Glutamatergic neuron (in vitro differentiated cells): ENCODE measurements around the gene CREG2. TPM values are rescaled to one million over a fixed set of nuclear protein-coding genes. Genes with fewer than 3 reads are reported as not detected.

ENCODE experiments used
- DNase-seq: peaks from one replicate; pipeline ENCODE4 v3.0.0; 2022
- H3K27ac Mint-ChIP-seq: one replicate; pipeline ENCODE4 v1.8.0; 2020; ENCODE audit warnings: mild to moderate bottlenecking, mixed read lengths, inconsistent platforms; ENCODE audit not compliant: unreplicated experiment
- H3K27me3 Mint-ChIP-seq: one replicate; pipeline ENCODE4 v1.8.0; 2020; ENCODE audit warnings: mild to moderate bottlenecking, moderate library complexity, mixed read lengths, inconsistent platforms; ENCODE audit not compliant: unreplicated experiment
- H3K36me3 Mint-ChIP-seq: one replicate; pipeline ENCODE4 v1.8.0; 2020; ENCODE audit warnings: mild to moderate bottlenecking, mixed read lengths, inconsistent platforms; ENCODE audit not compliant: unreplicated experiment
- H3K4me1 Mint-ChIP-seq: one replicate; pipeline ENCODE4 v1.8.0; 2020; ENCODE audit warnings: mild to moderate bottlenecking, low read depth, mixed read lengths, inconsistent platforms; ENCODE audit not compliant: unreplicated experiment
- H3K4me3 Mint-ChIP-seq: one replicate; pipeline ENCODE4 v1.8.0; 2020; ENCODE audit warnings: mild to moderate bottlenecking, mixed read lengths, inconsistent platforms; ENCODE audit not compliant: unreplicated experiment
- H3K9me3 Mint-ChIP-seq: one replicate; pipeline ENCODE4 v1.8.0; 2020; ENCODE audit warnings: mild to moderate bottlenecking, moderate library complexity, mixed read lengths, inconsistent platforms; ENCODE audit not compliant: unreplicated experiment
- CTCF ChIP-seq: fragments of 200-600 bp; sonication (generic); IDR thresholded peaks from one replicate; pipeline ENCODE4 v1.5.0; 2021; ENCODE audit not compliant: partially characterized antibody, unreplicated experiment
- total RNA-seq: library from RNA; stranded (reverse); fragmentation: NEBNext Ultra II Directional; extraction: Animal tissue kit (Norgen Biotek cat#: 25700); gene quantifications from one replicate; pipeline ENCODE4 v1.2.1, GENCODE V29; 2021; ENCODE audit not compliant: unreplicated experiment

The CREG2 gene
- total RNA-seq, 1 donor from 2014 or later, result 1.3 TPM

- Mint-ChIP-seq H3K27ac (no peak overlapping the region), H3K9me3 (peaks cover 11% of the 10 kb centered on the region), H3K4me1 (peaks cover 10% of the 10 kb centered on the region), H3K4me3 (no peak overlapping the region), H3K27me3 (peaks cover 3% of the 10 kb centered on the region), H3K36me3 (no peaks in the 10 kb centered on the region)
- DNase-seq, result no peak
- TF ChIP-seq CTCF, result no peak
These were observed 22.8 kb upstream of the CREG2 start for GRCh38 chr2:101410114-101410513.

- no peak for TF ChIP-seq CTCF
- Mint-ChIP-seq H3K36me3 (no peaks in the 10 kb centered on the region), H3K27ac (no peak overlapping the region), H3K27me3 (peaks cover 3% of the 10 kb centered on the region), H3K9me3 (peaks cover 11% of the 10 kb centered on the region), H3K4me1 (peaks cover 9% of the 10 kb centered on the region), H3K4me3 (no peak overlapping the region)
- no peak for DNase-seq
These were observed 22.4 kb upstream of the CREG2 start for GRCh38 chr2:101409699-101410098.

GRCh38 chr2:101408925-101409324, 21.6 kb upstream of the CREG2 start:
- H3K9me3 Mint-ChIP-seq, result peaks cover 11% of the 10 kb centered on the region
- peaks cover 8% of the 10 kb centered on the region for H3K4me1 Mint-ChIP-seq
- TF ChIP-seq CTCF, result no peak
- no peak for DNase-seq
- peaks cover 3% of the 10 kb centered on the region for H3K27me3 Mint-ChIP-seq
- H3K36me3 Mint-ChIP-seq, result no peaks in the 10 kb centered on the region
- H3K27ac Mint-ChIP-seq, result no peak overlapping the region
- H3K4me3 Mint-ChIP-seq, result no peak overlapping the region

- peaks cover 12% of the 10 kb centered on the region for H3K9me3 Mint-ChIP-seq
- H3K36me3 Mint-ChIP-seq, result no peaks in the 10 kb centered on the region
- H3K4me1 Mint-ChIP-seq, result peaks cover 3% of the 10 kb centered on the region
- DNase-seq, result no peak
- no peak overlapping the region for H3K4me3 Mint-ChIP-seq
- peaks cover 4% of the 10 kb centered on the region for H3K27me3 Mint-ChIP-seq
- no peak for TF ChIP-seq CTCF
- H3K27ac Mint-ChIP-seq, result no peak overlapping the region
These were observed 18.1 kb upstream of the CREG2 start for GRCh38 chr2:101405351-101405899.

- Mint-ChIP-seq H3K9me3 (peaks cover 13% of the 10 kb centered on the region), H3K36me3 (no peaks in the 10 kb centered on the region)
These were observed 16.4 kb upstream of the CREG2 start for GRCh38 chr2:101403745-101404144.

More at GRCh38 chr2:101403745-101404144, 16.4 kb upstream of the CREG2 start:
- H3K4me3 Mint-ChIP-seq, result no peak overlapping the region
- peaks cover 19% of the 10 kb centered on the region for H3K4me1 Mint-ChIP-seq
- TF ChIP-seq CTCF, result no peak
- H3K27me3 Mint-ChIP-seq, result peaks cover 5% of the 10 kb centered on the region
- no peak overlapping the region for H3K27ac Mint-ChIP-seq
- DNase-seq, result no peak
